Esophagus muscularis mucosa (tissue), 4 donors: ENCODE results near the gene ASS1. TPM values are rescaled to one million over a fixed set of nuclear protein-coding genes. Genes with fewer than 3 reads are reported as not detected.

Experiments used
- DNase-seq: peaks from one replicate; pipeline ENCODE4 v3.0.0-alpha.2; 2017; ENCODE audit errors: extremely low spot score
- H3K27ac ChIP-seq, 4 donors: fragments of 200-600 bp; sonication (generic); replicated peaks in 1 of 4; 1 replicate in 3 of 4; 2 replicates in 1 of 4; pipeline ENCODE4 v1.5.1; 2016 to 2019; ENCODE audit warnings: mild to moderate bottlenecking in 1 of 4
- H3K27me3 ChIP-seq, 4 donors: fragments of 200-600 bp; sonication (generic); one replicate each; pipeline versions ENCODE4 v1.5.1 to v1.6.0; 2016 to 2019
- H3K36me3 ChIP-seq, 4 donors: fragments of 200-600 bp; sonication (generic); one replicate each; pipeline ENCODE4 v1.5.1; 2016 to 2019
- H3K4me1 ChIP-seq, 4 donors: fragments of 200-600 bp; sonication (generic); one replicate each; pipeline ENCODE4 v1.5.1; 2016 to 2019
- H3K4me3 ChIP-seq, 4 donors: fragments of 200-600 bp; sonication (generic); 1 replicate in 2 of 4; 2 replicates in 2 of 4; pipeline ENCODE4 v1.5.1; 2016 to 2019; ENCODE audit warnings: mild to moderate bottlenecking in 4 of 4, moderate library complexity in 1 of 4
- H3K9me3 ChIP-seq, 4 donors: fragments of 200-600 bp; sonication (generic); 1 replicate in 3 of 4; 2 replicates in 1 of 4; pipeline ENCODE4 v1.5.1; 2016 to 2019
- CTCF ChIP-seq, 3 experiments: fragments of 200-600 bp in 2 of 3; fragments of 450-650 bp in 1 of 3; sonication (generic) in 2 of 3; IDR thresholded peaks; one replicate each; pipeline ENCODE4 v1.5.1; 2017 to 2019; ENCODE audit warnings: antibody characterized with exemption in 3 of 3, mild to moderate bottlenecking in 2 of 3, moderate library complexity in 1 of 3
- EP300 ChIP-seq: sonication (generic); formaldehyde crosslinking; IDR thresholded peaks from one replicate; pipeline ENCODE4 v1.6.1; 2017; ENCODE audit warnings: antibody characterized with exemption
- POLR2A ChIP-seq: fragments of 450-650 bp; IDR thresholded peaks from one replicate; pipeline ENCODE4 v1.6.1; 2017; ENCODE audit warnings: antibody characterized with exemption, moderate library complexity, mild to moderate bottlenecking, low read depth
- POLR2AphosphoS5 ChIP-seq, 2 donors: sonication (generic); formaldehyde crosslinking; IDR thresholded peaks; one replicate each; pipeline ENCODE4 v1.6.1; 2017; ENCODE audit warnings: antibody characterized with exemption in 2 of 2
- whole genome bisulfite sequencing: methylation state at CpG from one replicate; pipeline ENCODE4 v1.1.5; 2018; 5-methylcytosine and 5-hydroxymethylcytosine counted together
- intact Hi-C: fragments of 100-400 bp; cut with DNase I; formaldehyde crosslinking; loops from one replicate; pipeline ENCODE4 v1.15.1; 2023
- total RNA-seq, 4 donors: library from RNA; depleted of rRNA; stranded (reverse); fragments of >200 nt; gene quantifications; one replicate each; pipeline versions ENCODE4 v1.1.0 to v1.2.1, GENCODE V29; 2016

Gene ASS1
- total RNA-seq, 4 donors from 2014 or later, result 67.7 to 113 (median 97.1) TPM

- H3K27me3 ChIP-seq, result peaks cover 0 to 55% (median 0%) of the 10 kb centered on the region in 4 donors
- intact Hi-C loops, result no loop called here
Observed at GRCh38 chr9:130523921-130524320, 79.2 kb downstream of the ASS1 start.

GRCh38 chr9:130526193-130526853 lies 81.6 kb downstream of the ASS1 start:
- peaks cover 0 to 4% (median 2%) of the 10 kb centered on the region in 4 donors for H3K4me1 ChIP-seq
- H3K27me3 ChIP-seq, result peaks cover 0 to 55% (median 0%) of the 10 kb centered on the region in 4 donors
- intact Hi-C loops, result no loop called here
- no peak for DNase-seq
- no peaks in the 10 kb centered on the region for H3K9me3 ChIP-seq
- H3K36me3 ChIP-seq, result no peaks in the 10 kb centered on the region
- 81% methylated on average over 10 of the region's 18 CpGs for WGBS
- no peak for TF ChIP-seq EP300
- no peak overlapping the region for H3K4me3 ChIP-seq
- H3K27ac ChIP-seq, result no peak overlapping the region

More at GRCh38 chr9:130523921-130524320, 79.2 kb downstream of the ASS1 start:
- H3K4me3 ChIP-seq, result no peak overlapping the region
- no peaks in the 10 kb centered on the region for H3K36me3 ChIP-seq
- no peak overlapping the region for H3K27ac ChIP-seq
- H3K9me3 ChIP-seq, result no peaks in the 10 kb centered on the region
- WGBS, result 68% methylated on average over 10 of the region's 12 CpGs
- no peak for DNase-seq
- H3K4me1 ChIP-seq, result no peaks in the 10 kb centered on the region
- no peak for TF ChIP-seq POLR2AphosphoS5 (IDR thresholded peaks at IDR 0.05)
- TF ChIP-seq POLR2A, result no peak

- intact Hi-C loops, result no loop called here
Observed at GRCh38 chr9:130526854-130527650, 82.3 kb downstream of the ASS1 start.

GRCh38 chr9:130527651-130528310 lies 83.0 kb downstream of the ASS1 start:
- Histone ChIP-seq H3K9me3 (no peaks in the 10 kb centered on the region), H3K27ac (no peak overlapping the region), H3K4me3 (no peak overlapping the region), H3K4me1 (peaks cover 0 to 8% (median 2%) of the 10 kb centered on the region in 4 donors), H3K27me3 (peaks cover 0 to 53% (median 0%) of the 10 kb centered on the region in 4 donors), H3K36me3 (no peaks in the 10 kb centered on the region)
- intact Hi-C loops, result no loop called here
- TF ChIP-seq CTCF (IDR thresholded peaks at IDR 0.05) (no peak), EP300 (no peak), POLR2A (no peak), POLR2AphosphoS5 (IDR thresholded peaks at IDR 0.05) (no peak)
- WGBS, result 85% methylated on average over 11 of the region's 13 CpGs
- no peak for DNase-seq

More at GRCh38 chr9:130526854-130527650, 82.3 kb downstream of the ASS1 start:
- H3K9me3 ChIP-seq, result no peaks in the 10 kb centered on the region
- no peak for TF ChIP-seq POLR2AphosphoS5 (IDR thresholded peaks at IDR 0.05)
- TF ChIP-seq EP300, result no peak
- no peak for TF ChIP-seq CTCF (IDR thresholded peaks at IDR 0.05)
- no peak for TF ChIP-seq POLR2A
- 59% methylated on average over 17 of the region's 31 CpGs for WGBS
- no peak for DNase-seq
- H3K27ac ChIP-seq, result no peak overlapping the region
- peaks cover 0 to 55% (median 0%) of the 10 kb centered on the region in 4 donors for H3K27me3 ChIP-seq
- no peak overlapping the region for H3K4me3 ChIP-seq
- H3K4me1 ChIP-seq, result peaks cover 0 to 8% (median 2%) of the 10 kb centered on the region in 4 donors
- H3K36me3 ChIP-seq, result no peaks in the 10 kb centered on the region

DNA sequence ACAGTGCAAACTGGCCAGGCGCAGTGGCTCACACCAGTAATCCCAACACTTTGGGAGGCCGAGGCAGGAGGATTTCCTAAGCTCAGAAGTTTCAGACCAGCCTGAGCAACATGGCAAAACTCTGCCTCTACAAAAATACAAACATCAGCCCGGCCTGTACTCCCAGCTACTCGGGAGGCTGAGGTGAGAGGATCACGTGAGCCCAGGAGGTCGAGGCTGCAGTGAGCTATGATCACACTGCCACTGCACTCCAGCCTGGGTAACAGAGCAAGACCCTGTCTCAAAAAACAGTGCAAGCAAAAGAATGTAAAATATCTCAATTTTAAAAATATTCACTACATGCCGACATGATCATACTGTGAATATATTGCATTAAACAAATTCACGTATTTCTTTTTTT lies 83.9 kb downstream of the ASS1 start:
- Histone ChIP-seq H3K36me3 (no peaks in the 10 kb centered on the region), H3K4me3 (no peak overlapping the region), H3K4me1 (peaks cover 0 to 8% (median 2%) of the 10 kb centered on the region in 4 donors), H3K9me3 (no peaks in the 10 kb centered on the region), H3K27ac (no peak overlapping the region), H3K27me3 (peaks cover 0 to 53% (median 0%) of the 10 kb centered on the region in 4 donors)
- WGBS, result 82% methylated on average over 8 of the region's 8 CpGs
- intact Hi-C loops, result no loop called here
- DNase-seq, result no peak
- no peak for TF ChIP-seq POLR2A
- TF ChIP-seq EP300, result no peak
- TF ChIP-seq POLR2AphosphoS5 (IDR thresholded peaks at IDR 0.05), result no peak
- no peak for TF ChIP-seq CTCF (IDR thresholded peaks at IDR 0.05)
